Smooth muscle cell (in vitro differentiated cells): ENCODE results near the gene SEMA3C. TPM values are rescaled to one million over a fixed set of nuclear protein-coding genes. Genes with fewer than 3 reads are reported as not detected.

Experiments used
- DNase-seq: peaks from one replicate; lab custom pipeline; 2025; ENCODE audit not compliant: unreplicated experiment; lab: John Stamatoyannopoulos, UW
- H2AFZ ChIP-seq: fragments of 200-600 bp; sonication (generic); 2 replicates; pipeline ENCODE4 v1.6.0; 2016; ENCODE audit warnings: antibody characterized with exemption, low read depth, mild to moderate bottlenecking
- H3F3A ChIP-seq: fragments of 200-600 bp; sonication (generic); 2 replicates; pipeline ENCODE4 v1.6.0; 2017; ENCODE audit warnings: antibody characterized with exemption, low read depth
- H3K27ac ChIP-seq: fragments of 200-600 bp; sonication (generic); 2 replicates; pipeline ENCODE4 v1.5.1; 2016; ENCODE audit warnings: low read depth, mild to moderate bottlenecking
- H3K27me3 ChIP-seq: fragments of 200-600 bp; sonication (generic); 2 replicates; pipeline ENCODE4 v1.6.1; 2016; ENCODE audit warnings: low read depth, mild to moderate bottlenecking
- H3K36me3 ChIP-seq: fragments of 200-600 bp; sonication (generic); 2 replicates; pipeline ENCODE4 v1.5.1; 2016; ENCODE audit warnings: low read depth
- H3K4me1 ChIP-seq: fragments of 200-600 bp; sonication (generic); 2 replicates; pipeline ENCODE4 v1.5.1; 2016; ENCODE audit warnings: low read depth
- H3K4me2 ChIP-seq: fragments of 200-600 bp; sonication (generic); 2 replicates; pipeline ENCODE4 v1.6.0; 2016; ENCODE audit warnings: mild to moderate bottlenecking
- H3K4me3 ChIP-seq: fragments of 200-600 bp; sonication (generic); 2 replicates; pipeline ENCODE4 v1.5.1; 2016; ENCODE audit warnings: mild to moderate bottlenecking
- H3K79me2 ChIP-seq: fragments of 200-600 bp; sonication (generic); 2 replicates; pipeline ENCODE4 v1.6.0; 2016; ENCODE audit warnings: low read depth, mild to moderate bottlenecking
- H3K9ac ChIP-seq: fragments of 200-600 bp; sonication (generic); 2 replicates; pipeline ENCODE4 v1.6.0; 2016; ENCODE audit warnings: low read depth
- H3K9me3 ChIP-seq: fragments of 200-600 bp; sonication (generic); replicated peaks from 2 replicates; pipeline ENCODE4 v1.5.1; 2016; ENCODE audit warnings: low read depth
- H4K20me1 ChIP-seq: fragments of 200-600 bp; sonication (generic); 2 replicates; pipeline ENCODE4 v1.6.0; 2016; ENCODE audit warnings: low read depth
- WGBS: methylation state at CpG from one replicate; pipeline ENCODE4 v1.1.7; 2016; ENCODE audit warnings: low lambda C conversion rate; 5-methylcytosine and 5-hydroxymethylcytosine counted together
- polyA plus RNA-seq: library from polyadenylated mRNA; unstranded; fragments of >200 nt; fragmentation: Nextera tagmentation; extraction: Ambion mirVana; gene quantifications from 2 replicates; pipeline ENCODE4 v1.2.1, GENCODE V29; 2016
- total RNA-seq: library from RNA; depleted of rRNA; stranded (reverse); fragments of >200 nt; gene quantifications from 2 replicates; pipeline ENCODE4 v1.2.3, GENCODE V29; 2014
- TF ChIP-seq, protein P1 (sequence below): fragments of 200-600 bp; sonication (generic); IDR thresholded peaks from 2 replicates; pipeline ENCODE4 v1.5.1; 2017; ENCODE audit warnings: borderline replicate concordance, mild to moderate bottlenecking, antibody characterized with exemption; ENCODE audit not compliant: insufficient read depth, poor library complexity, severe bottlenecking

SEMA3C gene
- total and polyA plus RNA-seq, 2 experiments from 2014 or later = 20.6 to 295 TPM

DNA sequence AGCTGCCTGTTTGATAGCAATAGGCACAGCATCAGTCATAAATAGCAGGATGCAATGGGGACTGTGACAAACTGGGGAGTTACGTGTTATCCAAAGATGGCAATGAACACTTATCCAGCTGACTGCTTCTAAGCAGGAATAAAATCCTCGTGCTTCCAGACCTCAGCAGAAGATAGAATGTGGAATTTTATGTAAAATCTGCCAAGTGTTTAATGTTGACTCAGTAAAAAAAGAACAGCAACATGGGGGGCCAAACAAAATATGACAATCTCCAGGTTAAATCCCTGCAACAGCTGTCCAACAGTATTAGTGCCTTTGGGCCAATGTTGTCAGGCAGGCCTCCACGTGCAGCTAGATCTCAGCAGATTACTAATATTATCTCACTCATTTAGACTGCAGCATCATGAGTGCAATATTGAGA is 127.3 kb downstream of the SEMA3C start:
- H3K4me3 ChIP-seq = no peak overlapping the region

DNA sequence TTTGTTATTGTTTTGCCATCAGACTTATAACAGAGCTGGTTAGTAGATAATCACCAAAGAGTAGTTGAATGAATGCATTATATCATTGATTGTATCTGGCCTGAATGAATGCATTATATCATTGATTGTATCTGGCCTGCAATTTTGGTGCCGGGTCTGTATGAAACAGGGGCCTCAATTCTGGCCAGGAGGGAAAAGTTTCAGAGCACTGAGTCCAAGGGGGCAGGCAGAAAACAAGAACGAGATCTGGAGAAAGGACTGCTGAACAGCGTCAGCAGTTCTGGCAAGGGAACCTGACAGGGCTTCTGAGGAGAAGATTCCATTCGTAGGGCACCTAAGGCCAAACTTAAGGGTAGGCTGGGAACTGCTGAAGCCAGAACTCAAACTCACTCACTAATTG is 128.0 kb downstream of the SEMA3C start:
- 80% methylated on average over 4 of the region's 4 CpGs for WGBS
- Histone ChIP-seq H3K27ac (no peak overlapping the region), H3F3A (no peaks in the 10 kb centered on the region), H2AFZ (no peak overlapping the region), H3K4me1 (no peaks in the 10 kb centered on the region), H3K79me2 (no peaks in the 10 kb centered on the region), H3K4me2 (no peak overlapping the region), H3K9ac (no peak overlapping the region), H3K9me3 (no peaks in the 10 kb centered on the region), H3K4me3 (no peak overlapping the region), H3K27me3 (no peaks in the 10 kb centered on the region), H4K20me1 (no peaks in the 10 kb centered on the region), H3K36me3 (no peaks in the 10 kb centered on the region)
- TF ChIP-seq, protein P1, sequence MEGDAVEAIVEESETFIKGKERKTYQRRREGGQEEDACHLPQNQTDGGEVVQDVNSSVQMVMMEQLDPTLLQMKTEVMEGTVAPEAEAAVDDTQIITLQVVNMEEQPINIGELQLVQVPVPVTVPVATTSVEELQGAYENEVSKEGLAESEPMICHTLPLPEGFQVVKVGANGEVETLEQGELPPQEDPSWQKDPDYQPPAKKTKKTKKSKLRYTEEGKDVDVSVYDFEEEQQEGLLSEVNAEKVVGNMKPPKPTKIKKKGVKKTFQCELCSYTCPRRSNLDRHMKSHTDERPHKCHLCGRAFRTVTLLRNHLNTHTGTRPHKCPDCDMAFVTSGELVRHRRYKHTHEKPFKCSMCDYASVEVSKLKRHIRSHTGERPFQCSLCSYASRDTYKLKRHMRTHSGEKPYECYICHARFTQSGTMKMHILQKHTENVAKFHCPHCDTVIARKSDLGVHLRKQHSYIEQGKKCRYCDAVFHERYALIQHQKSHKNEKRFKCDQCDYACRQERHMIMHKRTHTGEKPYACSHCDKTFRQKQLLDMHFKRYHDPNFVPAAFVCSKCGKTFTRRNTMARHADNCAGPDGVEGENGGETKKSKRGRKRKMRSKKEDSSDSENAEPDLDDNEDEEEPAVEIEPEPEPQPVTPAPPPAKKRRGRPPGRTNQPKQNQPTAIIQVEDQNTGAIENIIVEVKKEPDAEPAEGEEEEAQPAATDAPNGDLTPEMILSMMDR = no peak
- DNase-seq = no peak

More for the DNA sequence above, 127.3 kb downstream of the SEMA3C start:
- no peaks in the 10 kb centered on the region for H3K36me3 ChIP-seq
- no peaks in the 10 kb centered on the region for H3K79me2 ChIP-seq
- H4K20me1 ChIP-seq = no peaks in the 10 kb centered on the region
- TF ChIP-seq, protein P1 = no peak
- H3K27me3 ChIP-seq = no peaks in the 10 kb centered on the region
- H3K9ac ChIP-seq = no peak overlapping the region
- H3K9me3 ChIP-seq = no peaks in the 10 kb centered on the region
- DNase-seq = no peak
- no peak overlapping the region for H3K4me2 ChIP-seq
- WGBS = 70% methylated on average over 3 of the region's 3 CpGs
- H3K27ac ChIP-seq = no peak overlapping the region
- no peaks in the 10 kb centered on the region for H3F3A ChIP-seq
- H3K4me1 ChIP-seq = no peaks in the 10 kb centered on the region
- H2AFZ ChIP-seq = no peak overlapping the region

DNA sequence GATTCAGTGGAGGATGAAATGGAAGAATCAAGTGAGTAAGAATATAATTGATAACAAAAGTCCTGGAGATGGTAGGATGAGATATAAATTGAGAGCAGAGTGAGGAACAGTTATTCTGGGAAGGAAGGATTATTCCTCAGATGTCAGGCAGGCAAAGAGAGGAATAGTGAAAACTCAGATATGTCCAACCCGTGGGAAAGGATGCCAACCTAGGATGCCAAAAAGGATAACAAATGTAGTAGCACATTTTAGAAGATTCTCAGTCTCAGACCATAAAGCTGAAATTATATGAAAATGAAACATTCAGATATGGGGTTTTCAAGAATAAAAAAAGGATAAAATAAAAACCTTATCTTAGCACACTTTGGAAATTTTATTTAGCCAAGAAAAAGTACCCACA is 131.1 kb downstream of the SEMA3C start:
- DNase-seq = no peak
- no peaks in the 10 kb centered on the region for H3K9me3 ChIP-seq
- H3K36me3 ChIP-seq = no peaks in the 10 kb centered on the region
- H3K4me3 ChIP-seq = no peak overlapping the region
- no peak overlapping the region for H3K4me2 ChIP-seq
- H3F3A ChIP-seq = peaks cover 6% of the 10 kb centered on the region
- H3K27ac ChIP-seq = no peak overlapping the region
- no peak overlapping the region for H3K9ac ChIP-seq
- no peaks in the 10 kb centered on the region for H4K20me1 ChIP-seq
- no peaks in the 10 kb centered on the region for H3K4me1 ChIP-seq
- no peak overlapping the region for H2AFZ ChIP-seq
- no peaks in the 10 kb centered on the region for H3K27me3 ChIP-seq
- no peaks in the 10 kb centered on the region for H3K79me2 ChIP-seq
- 100% methylated on average over 1 of the region's 1 CpG for WGBS
- TF ChIP-seq, protein P1 = no peak

DNA sequence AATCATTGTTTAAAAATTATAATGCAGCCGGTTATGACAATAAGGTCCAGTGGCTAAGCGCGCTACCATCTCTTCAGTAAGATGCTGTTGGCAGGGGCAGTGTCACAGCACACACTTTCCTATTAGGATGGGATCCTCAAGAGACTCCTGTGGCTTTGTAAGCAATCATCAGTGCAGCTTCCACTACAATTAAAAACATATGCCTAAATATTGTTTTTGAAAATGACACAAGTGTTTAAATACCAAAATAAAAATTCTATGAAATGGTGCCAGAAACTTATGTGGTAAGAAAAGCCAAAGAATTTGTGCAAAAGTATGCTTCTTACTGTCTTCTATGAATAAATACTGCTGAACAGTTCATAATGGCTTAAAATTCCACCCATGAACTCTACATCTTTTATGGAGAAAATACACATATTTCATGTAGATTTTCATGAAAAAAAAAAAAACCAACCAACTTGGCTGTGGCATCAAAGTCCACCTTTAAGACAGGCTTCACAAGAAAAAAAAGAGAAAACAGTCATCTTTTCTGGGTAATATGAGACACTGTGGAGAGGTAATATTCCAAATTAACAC is 132.8 kb downstream of the SEMA3C start:
- H3F3A ChIP-seq = peaks cover 10% of the 10 kb centered on the region
- 97% methylated on average over 3 of the region's 3 CpGs for WGBS
- no peak for DNase-seq

More for the DNA sequence above, 132.8 kb downstream of the SEMA3C start:
- Histone ChIP-seq H3K9me3 (no peaks in the 10 kb centered on the region), H3K4me3 (no peak overlapping the region), H3K36me3 (no peaks in the 10 kb centered on the region), H3K79me2 (no peaks in the 10 kb centered on the region), H4K20me1 (no peaks in the 10 kb centered on the region), H3K4me2 (no peak overlapping the region), H3K27me3 (no peaks in the 10 kb centered on the region), H3K27ac (no peak overlapping the region), H3K4me1 (no peaks in the 10 kb centered on the region), H2AFZ (no peak overlapping the region), H3K9ac (no peak overlapping the region)
- TF ChIP-seq, protein P1 = no peak
